Lower leg skin (tissue), 4 donors: ENCODE measurements around the gene ANKUB1. TPM values are rescaled to one million over a fixed set of nuclear protein-coding genes. Genes with fewer than 3 reads are reported as not detected.

Experiments used
- DNase-seq, 2 donors: peaks; one replicate each; pipeline ENCODE4 v3.0.0-alpha.2; 2019; ENCODE audit warnings: low spot score in 2 of 2
- H3K4me3 ChIP-seq: fragments of 200-600 bp; sonication (generic); 2 replicates; pipeline ENCODE4 v1.5.1; 2017; ENCODE audit warnings: mild to moderate bottlenecking, low read depth; ENCODE audit not compliant: poor library complexity, severe bottlenecking
- POLR2A ChIP-seq, 2 donors: fragments of 450-650 bp; IDR thresholded peaks; one replicate each; pipeline ENCODE4 v1.6.1; 2016 to 2017; ENCODE audit warnings: antibody characterized with exemption in 2 of 2, mild to moderate bottlenecking in 1 of 2, moderate library complexity in 1 of 2
- WGBS, 2 donors: methylation state at CpG; one replicate each; pipeline ENCODE4 v1.1.5; 2018; 5-methylcytosine and 5-hydroxymethylcytosine counted together
- intact Hi-C: fragments of 100-400 bp; cut with DNase I; formaldehyde crosslinking; loops from one replicate; pipeline ENCODE4 v1.15.0; 2023; ENCODE audit warnings: low total_unique reads
- total RNA-seq, 4 donors: library from RNA; depleted of rRNA; stranded (reverse); fragments of >200 nt; gene quantifications; one replicate each; pipeline ENCODE4 v1.1.0, GENCODE V29; 2016
- TF ChIP-seq, protein P1 (sequence below), 3 donors: fragments of 450-650 bp; IDR thresholded peaks; one replicate each; pipeline ENCODE4 v1.5.1; 2016; ENCODE audit warnings: antibody characterized with exemption in 3 of 3, mild to moderate bottlenecking in 3 of 3, moderate library complexity in 2 of 3

The ANKUB1 gene
- total RNA-seq, 4 donors from 2014 or later, result not detected

DNA sequence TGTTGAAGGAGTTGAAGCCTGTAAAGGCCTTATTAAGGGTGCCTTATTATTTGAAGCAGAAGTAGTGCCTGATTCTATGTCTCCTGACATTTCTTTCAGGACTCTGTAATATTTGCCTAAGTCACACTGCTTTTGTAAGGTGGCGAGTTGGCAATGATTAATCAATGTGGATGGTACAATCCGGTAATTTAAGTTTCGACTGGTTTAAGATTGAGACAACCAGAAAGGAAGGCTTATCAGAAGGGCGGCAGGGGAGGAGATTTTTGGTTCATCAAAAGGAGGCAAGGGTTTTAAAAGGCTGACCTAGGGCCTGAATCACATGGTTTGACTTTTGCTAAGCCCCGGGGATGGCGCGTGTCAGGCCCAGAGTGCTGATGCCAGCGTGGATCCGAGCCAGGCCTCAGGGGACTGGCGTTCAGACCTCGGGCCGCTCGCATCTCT lies 19.8 kb upstream of the ANKUB1 start:
- intact Hi-C loops, result no loop called here
- WGBS, 2 donors, result 12 to 15% methylated on average over 13 of the region's 13 CpGs
- TF ChIP-seq, protein P1, sequence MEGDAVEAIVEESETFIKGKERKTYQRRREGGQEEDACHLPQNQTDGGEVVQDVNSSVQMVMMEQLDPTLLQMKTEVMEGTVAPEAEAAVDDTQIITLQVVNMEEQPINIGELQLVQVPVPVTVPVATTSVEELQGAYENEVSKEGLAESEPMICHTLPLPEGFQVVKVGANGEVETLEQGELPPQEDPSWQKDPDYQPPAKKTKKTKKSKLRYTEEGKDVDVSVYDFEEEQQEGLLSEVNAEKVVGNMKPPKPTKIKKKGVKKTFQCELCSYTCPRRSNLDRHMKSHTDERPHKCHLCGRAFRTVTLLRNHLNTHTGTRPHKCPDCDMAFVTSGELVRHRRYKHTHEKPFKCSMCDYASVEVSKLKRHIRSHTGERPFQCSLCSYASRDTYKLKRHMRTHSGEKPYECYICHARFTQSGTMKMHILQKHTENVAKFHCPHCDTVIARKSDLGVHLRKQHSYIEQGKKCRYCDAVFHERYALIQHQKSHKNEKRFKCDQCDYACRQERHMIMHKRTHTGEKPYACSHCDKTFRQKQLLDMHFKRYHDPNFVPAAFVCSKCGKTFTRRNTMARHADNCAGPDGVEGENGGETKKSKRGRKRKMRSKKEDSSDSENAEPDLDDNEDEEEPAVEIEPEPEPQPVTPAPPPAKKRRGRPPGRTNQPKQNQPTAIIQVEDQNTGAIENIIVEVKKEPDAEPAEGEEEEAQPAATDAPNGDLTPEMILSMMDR (IDR thresholded peaks at IDR 0.05), result no peak
- TF ChIP-seq POLR2A (IDR thresholded peaks at IDR 0.05), result no peak
- H3K4me3 ChIP-seq, result peak overlapping the region; percentile 79
- peak in 1 of 2 donors; percentile 85 for DNase-seq

DNA sequence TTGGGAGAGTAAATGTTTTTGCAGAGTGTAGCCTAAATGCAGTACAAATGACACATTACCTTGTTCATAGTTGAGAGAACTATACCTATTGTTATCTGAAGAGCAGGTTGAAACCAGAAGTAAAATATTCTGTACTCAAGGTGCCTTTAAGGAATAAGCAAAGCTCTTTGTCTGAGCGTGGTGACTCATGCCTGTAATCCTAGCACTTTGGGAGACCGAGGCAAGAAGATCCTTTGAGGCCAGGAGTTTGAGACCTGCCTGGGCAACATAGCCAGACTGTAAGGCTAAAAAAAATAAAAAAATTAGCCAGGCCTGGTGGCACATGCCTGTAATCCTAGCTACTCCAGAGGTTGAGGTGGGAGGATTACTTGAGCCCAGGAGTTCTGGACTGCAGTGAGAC lies 18.5 kb upstream of the ANKUB1 start:
- WGBS, 2 donors, result 63 to 70% methylated on average over 2 of the region's 2 CpGs
- intact Hi-C loops, result no loop called here
- DNase-seq, result no peak
- no peak overlapping the region for H3K4me3 ChIP-seq
- no peak for TF ChIP-seq POLR2A (IDR thresholded peaks at IDR 0.05)
- TF ChIP-seq, protein P1 (IDR thresholded peaks at IDR 0.05), result no peak

DNA sequence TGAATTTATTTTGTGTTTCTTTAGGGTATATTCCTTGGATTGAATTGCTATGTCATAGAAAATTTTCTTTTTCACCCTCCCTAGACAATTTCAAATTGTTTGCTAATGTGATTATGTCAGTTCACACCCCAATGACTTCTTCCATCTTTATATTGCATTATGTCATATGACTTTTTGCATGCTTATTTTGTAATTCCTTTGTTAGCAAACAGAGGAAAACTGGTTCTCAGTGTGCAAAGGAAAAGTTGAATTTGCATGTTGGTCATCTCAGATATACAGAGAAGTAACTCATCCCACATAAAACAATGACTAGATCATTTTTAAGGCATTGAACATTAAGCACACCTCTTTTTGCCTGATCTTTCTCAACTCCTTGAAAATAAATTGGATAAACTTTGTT lies 17.3 kb upstream of the ANKUB1 start:
- no peak for TF ChIP-seq POLR2A (IDR thresholded peaks at IDR 0.05)
- TF ChIP-seq, protein P1 (IDR thresholded peaks at IDR 0.05), result no peak
- intact Hi-C loops, result no loop called here
- no peak for DNase-seq

DNA sequence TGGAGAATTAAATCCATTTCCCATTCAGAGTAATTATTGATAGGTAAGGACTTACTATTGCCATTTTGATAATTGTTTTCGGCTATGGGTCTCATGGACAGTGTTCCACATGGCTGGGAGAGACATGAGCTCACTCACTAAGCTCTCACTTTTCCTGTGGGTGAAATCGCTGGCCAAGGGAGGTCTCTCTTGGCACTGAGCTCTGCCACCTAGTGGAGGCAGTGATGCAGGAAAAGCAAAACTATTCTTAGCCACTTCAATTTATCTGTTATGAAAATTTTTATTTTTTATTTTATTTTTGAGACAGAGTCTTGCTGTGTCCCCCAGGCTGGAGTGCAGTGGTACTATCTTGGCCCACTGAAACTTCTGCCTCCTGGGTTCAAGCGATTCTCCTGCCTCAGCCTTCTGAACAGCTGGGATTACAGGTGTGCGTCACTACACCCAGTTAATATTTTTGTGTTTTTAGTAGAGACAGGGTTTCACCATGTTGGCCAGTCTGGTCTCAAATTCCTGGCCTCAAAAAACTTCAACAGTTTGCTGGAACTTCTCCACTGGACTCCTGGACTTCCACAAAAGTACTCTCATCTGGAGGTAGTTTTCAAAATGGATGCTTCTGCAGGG lies 16.0 kb upstream of the ANKUB1 start:
- intact Hi-C loops, result no loop called here
- DNase-seq, result peak; percentile 64 to 91
- TF ChIP-seq, protein P1 (IDR thresholded peaks at IDR 0.05), result no peak
- TF ChIP-seq POLR2A (IDR thresholded peaks at IDR 0.05), result no peak
- no peak overlapping the region for H3K4me3 ChIP-seq
- 34 to 35% methylated on average over 4 of the region's 4 CpGs for WGBS, 2 donors

More for the DNA sequence above, 17.3 kb upstream of the ANKUB1 start:
- no peak overlapping the region for H3K4me3 ChIP-seq

DNA sequence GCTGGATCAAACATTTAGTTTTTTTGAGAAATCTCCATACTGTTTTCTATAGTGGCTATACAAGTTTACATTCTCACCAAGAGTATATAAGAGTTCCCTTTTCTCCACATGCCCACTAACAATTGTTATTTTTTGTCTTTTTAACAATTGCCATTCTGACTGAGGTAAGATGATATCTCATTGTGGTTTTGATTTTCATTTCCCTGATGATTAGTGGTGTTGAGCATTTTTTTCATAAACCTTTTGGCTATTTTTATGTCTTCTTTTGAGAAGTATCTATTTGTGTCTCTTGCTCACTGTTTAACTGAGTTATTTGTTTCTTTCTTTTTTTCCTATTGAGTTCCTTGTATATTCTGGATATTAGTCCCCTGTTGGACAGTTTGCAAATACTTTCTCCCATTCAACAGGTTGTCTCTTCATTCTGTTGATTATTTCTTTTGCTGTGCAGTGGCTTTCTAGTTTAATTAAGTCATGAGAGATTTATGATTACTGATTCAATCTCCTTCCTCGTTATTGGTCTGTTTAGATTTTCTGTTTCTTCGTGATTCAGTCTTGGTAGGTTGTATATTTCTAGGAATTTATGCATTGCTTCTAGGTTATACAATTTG lies 13.9 kb upstream of the ANKUB1 start:
- H3K4me3 ChIP-seq, result no peak overlapping the region
- TF ChIP-seq, protein P1 (IDR thresholded peaks at IDR 0.05), result no peak
- TF ChIP-seq POLR2A (IDR thresholded peaks at IDR 0.05), result no peak
- WGBS, 2 donors, result 45 to 50% methylated on average over 2 of the region's 2 CpGs
- DNase-seq, result no peak
- intact Hi-C loops, result no loop called here
